SH-SY5Y (cell line): Measurements from ENCODE around the gene RAF1.

Experiments
- GATA2 ChIP-seq: IDR thresholded peaks from 2 replicates; pipeline ENCODE4 v1.6.1; 2011; ENCODE audit warnings: mild to moderate bottlenecking, low read depth, low read length
- GATA3 ChIP-seq: IDR thresholded peaks from 2 replicates; pipeline ENCODE4 v1.6.1; 2011; ENCODE audit warnings: low read depth, mild to moderate bottlenecking, low read length, moderate library complexity

DNA sequence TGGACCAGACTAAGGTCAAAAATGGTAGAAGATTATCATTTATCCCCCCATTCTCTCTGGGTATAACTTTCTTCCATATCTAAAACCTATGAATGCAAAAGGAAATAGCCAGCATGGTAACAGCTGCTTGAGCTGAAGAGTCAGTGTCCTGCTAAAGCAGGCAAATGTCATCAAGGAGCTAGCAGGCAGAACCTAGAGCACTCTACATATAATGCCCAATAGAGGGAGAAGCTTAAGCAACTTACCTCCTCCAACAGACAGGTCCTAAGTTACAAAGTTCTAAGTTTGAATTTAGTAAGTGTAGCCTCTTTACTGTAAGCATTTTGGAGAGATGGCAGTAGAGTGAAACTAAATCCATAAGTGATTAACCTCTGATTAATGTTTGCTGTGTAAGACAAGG is 7.7 kb downstream of the RAF1 start:
- TF ChIP-seq GATA3 = no peak
- no peak for TF ChIP-seq GATA2
